HepG2 (cell line): ENCODE measurements around the gene DSC3.

Source experiments
- FOXA3 ChIP-seq: IDR thresholded peaks from 2 replicates; pipeline ENCODE4 v1.6.1; 2016; ENCODE audit warnings: missing genetic modification reagents, missing compliant biosample characterization
- MEF2D ChIP-seq: sonication (generic); formaldehyde crosslinking; IDR thresholded peaks from 2 replicates; pipeline ENCODE4 v1.5.1; 2020; ENCODE audit warnings: mild to moderate bottlenecking, missing genetic modification reagents
- MTERF4 ChIP-seq: sonication (generic); formaldehyde crosslinking; IDR thresholded peaks from 2 replicates; pipeline ENCODE4 v1.8.0; 2023; ENCODE audit warnings: mild to moderate bottlenecking, missing genetic modification reagents
- MYC ChIP-seq: sonication (generic); formaldehyde crosslinking; IDR thresholded peaks from 2 replicates; pipeline ENCODE4 v1.9.0; 2021; ENCODE audit warnings: missing genetic modification reagents, borderline replicate concordance
- NR2F2 ChIP-seq: IDR thresholded peaks from 2 replicates; pipeline ENCODE4 v1.6.1; 2012; ENCODE audit warnings: low read depth, inconsistent platforms, borderline replicate concordance
- ZBTB1 ChIP-seq: sonication (generic); formaldehyde crosslinking; IDR thresholded peaks from 2 replicates; pipeline ENCODE4 v1.4.0; 2020; ENCODE audit warnings: missing genetic modification reagents, borderline replicate concordance
- ZNF564 ChIP-seq: sonication (generic); formaldehyde crosslinking; IDR thresholded peaks from 2 replicates; pipeline ENCODE4 v1.8.1; 2023; ENCODE audit warnings: mild to moderate bottlenecking, missing genetic modification reagents
- ZNF574 ChIP-seq: sonication (generic); formaldehyde crosslinking; IDR thresholded peaks from 2 replicates; pipeline ENCODE4 v1.4.0; 2020; ENCODE audit warnings: missing genetic modification reagents
- TF ChIP-seq, protein P1 (sequence below): sonication (generic); formaldehyde crosslinking; IDR thresholded peaks from 2 replicates; pipeline ENCODE4 v1.5.0; 2020; ENCODE audit warnings: mild to moderate bottlenecking, missing genetic modification reagents, moderate library complexity

DNA sequence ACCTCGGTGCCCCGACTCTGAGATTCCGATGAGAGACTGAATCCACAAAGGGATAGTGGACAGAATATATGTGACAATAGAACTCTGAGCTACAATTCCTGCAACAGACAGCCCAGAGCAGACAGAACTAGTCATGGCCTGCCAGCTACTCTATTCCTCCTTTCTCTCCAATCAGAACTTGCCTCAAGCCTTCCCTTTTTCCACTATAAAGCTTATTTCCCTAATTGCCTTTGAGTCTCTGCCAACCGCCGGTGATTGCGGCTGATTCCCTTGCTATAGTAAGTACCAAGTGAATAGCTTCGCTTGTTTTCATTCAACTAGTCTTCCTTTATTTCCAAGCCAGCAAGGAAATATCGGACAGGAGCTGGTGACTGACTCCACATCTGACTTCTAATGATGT, 96.8 kb downstream of the DSC3 start:
- no peak for TF ChIP-seq ZNF564 (CRISPR knock-in tag)
- TF ChIP-seq MTERF4 (CRISPR knock-in tag), result no peak
- TF ChIP-seq ZNF574 (CRISPR knock-in tag), result no peak
- TF ChIP-seq ZBTB1, result no peak
- no peak for TF ChIP-seq MEF2D (CRISPR knock-in tag)
- TF ChIP-seq MYC (CRISPR knock-in tag), result no peak
- TF ChIP-seq FOXA3 (CRISPR knock-in tag), result no peak
- TF ChIP-seq NR2F2, result no peak
- TF ChIP-seq, protein P1, sequence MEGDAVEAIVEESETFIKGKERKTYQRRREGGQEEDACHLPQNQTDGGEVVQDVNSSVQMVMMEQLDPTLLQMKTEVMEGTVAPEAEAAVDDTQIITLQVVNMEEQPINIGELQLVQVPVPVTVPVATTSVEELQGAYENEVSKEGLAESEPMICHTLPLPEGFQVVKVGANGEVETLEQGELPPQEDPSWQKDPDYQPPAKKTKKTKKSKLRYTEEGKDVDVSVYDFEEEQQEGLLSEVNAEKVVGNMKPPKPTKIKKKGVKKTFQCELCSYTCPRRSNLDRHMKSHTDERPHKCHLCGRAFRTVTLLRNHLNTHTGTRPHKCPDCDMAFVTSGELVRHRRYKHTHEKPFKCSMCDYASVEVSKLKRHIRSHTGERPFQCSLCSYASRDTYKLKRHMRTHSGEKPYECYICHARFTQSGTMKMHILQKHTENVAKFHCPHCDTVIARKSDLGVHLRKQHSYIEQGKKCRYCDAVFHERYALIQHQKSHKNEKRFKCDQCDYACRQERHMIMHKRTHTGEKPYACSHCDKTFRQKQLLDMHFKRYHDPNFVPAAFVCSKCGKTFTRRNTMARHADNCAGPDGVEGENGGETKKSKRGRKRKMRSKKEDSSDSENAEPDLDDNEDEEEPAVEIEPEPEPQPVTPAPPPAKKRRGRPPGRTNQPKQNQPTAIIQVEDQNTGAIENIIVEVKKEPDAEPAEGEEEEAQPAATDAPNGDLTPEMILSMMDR, result no peak
